ENCODE data around the gene IL16.

Gene IL16

DNA sequence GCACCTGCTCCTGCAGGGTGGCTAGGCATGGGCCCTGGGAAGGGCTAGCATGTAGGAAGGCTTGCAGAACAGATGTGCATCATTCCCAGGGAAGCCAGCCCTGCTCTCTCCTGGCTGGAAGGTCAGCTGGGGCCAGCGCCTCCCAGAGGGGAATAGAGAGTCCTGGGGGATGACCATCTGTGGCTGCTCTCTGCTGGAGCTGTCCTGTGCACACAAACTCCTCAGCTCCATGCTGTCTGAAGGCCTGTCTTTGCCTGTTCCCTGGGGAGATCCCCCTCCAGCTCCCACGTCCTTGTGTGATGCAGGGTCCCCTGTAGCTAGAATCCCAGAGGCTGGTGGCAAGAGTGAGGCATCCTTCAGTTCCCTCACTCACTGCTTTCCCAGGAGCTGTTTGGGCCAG lies 19.3 kb downstream of the IL16 start:
- no peak for DNase-seq (ENCODE audit: low read depth)
- no peak overlapping the region for H3K4me3 ChIP-seq (replicated peaks; ENCODE audit: low read depth, low read length)
- TF ChIP-seq CTCF (IDR thresholded peaks at IDR 0.05; ENCODE audit: low read length, missing control alignments) = no peak

GRCh38 chr15:81216422-81216821 lies 19.7 kb downstream of the IL16 start:
- H3K4me3 ChIP-seq (replicated peaks; ENCODE audit: low read depth, low read length) = no peak overlapping the region
- peak; percentile 8 for DNase-seq (ENCODE audit: low read depth)
- TF ChIP-seq CTCF (IDR thresholded peaks at IDR 0.05; ENCODE audit: low read length, missing control alignments) = no peak

DNA sequence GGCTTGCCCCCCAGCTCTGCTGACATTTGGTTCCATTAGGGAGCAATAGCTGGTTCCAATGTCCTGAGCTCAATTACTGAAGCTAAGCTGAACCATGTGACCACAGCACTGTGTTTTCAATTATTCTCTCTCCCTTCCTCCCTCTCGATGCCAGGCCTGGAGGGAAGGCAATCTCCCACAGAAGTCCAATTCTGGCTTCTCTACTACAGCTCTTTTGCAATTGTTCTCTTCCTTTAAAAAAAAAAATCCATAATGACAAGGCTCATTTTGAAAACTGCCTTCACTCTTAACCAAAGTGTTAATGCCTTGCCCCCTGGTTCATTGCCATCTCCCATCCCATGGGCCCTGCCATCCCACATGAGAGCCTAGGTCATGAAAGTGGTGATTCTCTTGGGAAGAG lies 24.8 kb downstream of the IL16 start:
- no peak overlapping the region for H3K4me3 ChIP-seq (replicated peaks; ENCODE audit: low read depth, low read length)
- TF ChIP-seq CTCF (IDR thresholded peaks at IDR 0.05; ENCODE audit: low read length, missing control alignments) = no peak
- peak; percentile 13 for DNase-seq (ENCODE audit: low read depth)

- TF ChIP-seq CTCF (IDR thresholded peaks at IDR 0.05; ENCODE audit: low read length, missing control alignments) = no peak
- no peak for DNase-seq (ENCODE audit: low read depth)
- H3K4me3 ChIP-seq (replicated peaks; ENCODE audit: low read depth, low read length) = no peak overlapping the region
Measured at GRCh38 chr15:81222007-81222406, 25.3 kb downstream of the IL16 start.

DNA sequence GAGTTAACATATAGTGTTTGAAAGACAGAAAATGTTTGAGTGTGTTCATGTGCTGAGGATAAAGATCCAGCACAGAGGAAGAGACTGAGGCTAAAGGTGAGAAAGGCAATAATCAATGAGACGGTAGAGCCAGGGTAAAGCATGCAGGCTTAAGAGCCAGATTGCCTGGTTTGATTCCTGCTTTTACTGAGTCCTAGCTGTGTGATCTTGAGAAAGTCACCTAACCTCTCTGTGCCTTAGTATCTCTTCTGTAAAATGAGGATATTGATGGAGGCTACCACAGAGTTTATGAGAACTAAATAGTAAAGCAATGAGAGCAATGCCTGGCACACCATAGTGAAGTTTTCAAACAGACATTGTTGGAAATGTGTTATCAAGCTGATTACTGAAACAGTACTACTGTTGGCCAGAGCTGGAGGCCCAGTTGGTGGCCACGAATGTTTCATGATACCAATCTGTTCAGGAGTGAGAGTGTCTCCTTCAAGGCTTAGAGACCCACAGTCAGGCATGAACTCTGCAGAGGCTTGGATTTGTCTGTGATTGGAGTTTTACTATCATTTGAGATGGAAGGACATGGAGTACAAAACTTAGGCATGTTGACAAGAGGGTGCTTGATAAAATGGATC lies 26.8 kb downstream of the IL16 start:
- H3K4me3 ChIP-seq (replicated peaks; ENCODE audit: low read depth, low read length) = no peak overlapping the region
- no peak for DNase-seq (ENCODE audit: low read depth)
- TF ChIP-seq CTCF (IDR thresholded peaks at IDR 0.05; ENCODE audit: low read length, missing control alignments) = no peak

DNA sequence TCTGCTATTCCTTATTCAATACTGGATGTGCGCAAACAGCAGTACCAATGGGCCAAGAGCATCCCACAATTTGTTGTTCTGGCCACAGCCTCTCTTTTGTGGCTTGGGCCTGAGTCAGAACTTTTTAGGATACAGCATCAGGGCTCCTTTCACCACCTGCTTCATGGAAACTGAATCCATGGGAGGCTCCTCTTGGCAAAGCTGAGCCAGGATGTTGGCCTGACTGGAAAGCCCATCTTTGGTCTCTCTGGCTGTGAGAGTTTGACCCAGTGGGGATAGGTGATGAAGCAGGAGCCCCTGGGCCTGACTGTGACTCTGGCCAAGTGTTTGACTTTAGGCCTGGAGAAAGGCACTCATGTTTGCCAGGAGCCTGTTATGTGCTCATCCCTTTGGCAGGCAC lies 27.6 kb downstream of the IL16 start:
- DNase-seq (ENCODE audit: low read depth) = no peak
- no peak overlapping the region for H3K4me3 ChIP-seq (replicated peaks; ENCODE audit: low read depth, low read length)
- no peak for TF ChIP-seq CTCF (IDR thresholded peaks at IDR 0.05; ENCODE audit: low read length, missing control alignments)

GRCh38 chr15:81225161-81225671 lies 28.5 kb downstream of the IL16 start:
- no peak for TF ChIP-seq CTCF (IDR thresholded peaks at IDR 0.05; ENCODE audit: low read length, missing control alignments)
- no peak overlapping the region for H3K4me3 ChIP-seq (replicated peaks; ENCODE audit: low read depth, low read length)
- DNase-seq (ENCODE audit: low read depth) = no peak

Data from fibroblast of pulmonary artery (primary cell).